Adrenal gland (tissue), 12 donors: ENCODE results near the gene RFWD3. TPM values are rescaled to one million over a fixed set of nuclear protein-coding genes. Genes with fewer than 3 reads are reported as not detected.
A peak's percentile ranks its signal among the peaks of the same experiment; 100 is the strongest.

Source experiments
- DNase-seq, 7 donors: peaks; one replicate each; pipeline ENCODE4 v3.0.0-alpha.2; 2019 to 2020
- H3K27ac ChIP-seq, 5 donors: fragments of 200-600 bp; sonication (generic) in 4 of 5; 1 replicate in 3 of 5; 2 replicates in 2 of 5; pipeline versions ENCODE4 v1.5.1 to v1.8.0; 2016 to 2020; ENCODE audit warnings: mild to moderate bottlenecking in 1 of 5
- H3K27me3 ChIP-seq: fragments of 200-600 bp; 2 replicates; pipeline ENCODE4 v1.8.0; 2021
- H3K36me3 ChIP-seq, 2 donors: fragments of 200-600 bp; replicated peaks in 1 of 2; 1 replicate in 1 of 2; 2 replicates in 1 of 2; pipeline versions ENCODE4 v1.5.1 to v1.8.0; 2018 to 2022
- H3K4me1 ChIP-seq, 2 donors: fragments of 200-600 bp; replicated peaks in 1 of 2; 1 replicate in 1 of 2; 2 replicates in 1 of 2; pipeline versions ENCODE4 v1.5.1 to v1.8.0; 2018 to 2021
- H3K4me3 ChIP-seq, 4 donors: fragments of 200-600 bp; sonication (generic) in 3 of 4; one replicate each; pipeline ENCODE4 v1.5.1; 2016 to 2018
- H3K9me3 ChIP-seq, 3 donors: fragments of 200-600 bp; sonication (generic) in 1 of 3; replicated peaks in 1 of 3; 1 replicate in 2 of 3; 2 replicates in 1 of 3; pipeline versions ENCODE4 v1.5.1 to v1.8.0; 2016 to 2021
- CTCF ChIP-seq, 6 experiments: fragments of 450-650 bp in 4 of 6; fragments of 200-600 bp in 2 of 6; sonication (generic) in 1 of 6; IDR thresholded peaks; 1 replicate in 5 of 6; 2 replicates in 1 of 6; pipeline versions ENCODE4 v1.5.1 to v1.8.0; 2016 to 2021; ENCODE audit warnings: antibody characterized with exemption in 6 of 6, mild to moderate bottlenecking in 2 of 6, moderate library complexity in 1 of 6
- POLR2A ChIP-seq, 2 donors: fragments of 450-650 bp; IDR thresholded peaks; one replicate each; pipeline ENCODE4 v1.6.1; 2017; ENCODE audit warnings: antibody characterized with exemption in 2 of 2, mild to moderate bottlenecking in 2 of 2, moderate library complexity in 1 of 2
- WGBS, 4 donors: extraction: QIAGEN DNeasy Blood & Tissue Kit in 2 of 4; methylation state at CpG; one replicate each; pipeline versions ENCODE4 v1.1.5 to v1.1.7; 2013 to 2017; 5-methylcytosine and 5-hydroxymethylcytosine counted together
- intact Hi-C, 2 donors: fragments of 100-400 bp; cut with DNase I; formaldehyde crosslinking; loops; one replicate each; pipeline versions ENCODE4 v1.14.1 to v1.15.0; 2022 to 2023
- polyA plus RNA-seq, 3 donors: library from polyadenylated mRNA; stranded (reverse); fragments of 200-250 nt in 2 of 3; fragments of 350-450 nt in 1 of 3; fragmentation: Illumina TruSeq in 1 of 3; extraction: RNeasy Lipid Tissue Mini Kit (QIAGEN cat#74804) in 1 of 3; gene quantifications; one replicate each; pipeline ENCODE4 v1.2.3, GENCODE V29; 2013 to 2014
- total RNA-seq, 9 donors: library from RNA; depleted of rRNA in 4 of 9; stranded (reverse); fragments of >200 nt in 4 of 9; fragments of 120-200 nt in 1 of 9; fragmentation: NEBNext Ultra II Directional in 1 of 9; extraction: Animal tissue kit (Norgen Biotek cat#: 25700) in 1 of 9; gene quantifications; one replicate each; pipeline versions ENCODE4 v1.1.0 to v1.2.4, GENCODE V29; 2013 to 2023
- donor health status: healthy with polysubstance abuse.
- donor health status: Bipolar disorder and iron deficiency.
- donor health status: DM: yes; HTN: yes; CAD: no.
- donor health status: DM: no; HTN: no; CAD: no.
- donor health status: DM: no; HTN: no; CAD: no.
- donor health status: DM: yes; HTN: yes; CAD: no.

Gene RFWD3
- total and polyA plus RNA-seq, 12 donors = 2.6 to 27.1 (median 11.9) TPM

DNA sequence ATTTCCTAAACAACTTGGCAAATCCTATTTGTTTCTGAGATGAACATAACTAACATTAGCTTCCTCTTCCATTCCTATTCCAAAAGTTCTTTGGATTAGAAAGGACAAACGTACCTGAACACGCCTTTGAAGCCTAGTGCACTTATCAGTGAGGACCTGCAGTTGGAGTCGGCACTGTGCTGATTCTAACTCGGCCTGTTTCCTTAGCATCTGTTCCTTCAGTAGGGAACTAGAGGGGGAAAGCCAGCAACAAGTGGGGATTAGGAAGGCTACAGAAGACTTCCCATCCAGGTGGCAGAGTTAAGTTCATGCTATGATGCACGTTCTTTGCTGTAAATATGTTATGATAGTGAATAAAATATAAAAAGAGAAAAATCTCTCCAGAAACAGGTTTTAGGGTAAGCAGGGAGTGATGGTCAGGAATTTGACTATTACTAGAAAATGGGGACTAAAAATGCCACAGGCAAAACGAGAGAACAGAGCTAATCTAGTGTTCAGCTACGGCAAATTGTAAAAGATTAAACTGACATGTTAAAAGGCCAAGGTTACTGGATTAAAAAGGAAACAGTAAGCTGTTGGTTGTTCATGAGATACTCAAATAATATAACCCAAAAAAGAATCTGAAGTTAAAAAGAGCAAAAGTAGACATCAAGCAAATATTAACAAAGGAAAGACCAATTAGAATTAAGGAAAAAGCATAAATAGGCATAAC lies 28.8 kb downstream of the RFWD3 start:
- 53 to 64% (median 58%) methylated on average over 7 of the region's 7 CpGs for WGBS, 4 donors
- no peaks in the 10 kb centered on the region for H3K27me3 ChIP-seq
- TF ChIP-seq CTCF (IDR thresholded peaks at IDR 0.05) (no peak), POLR2A (IDR thresholded peaks at IDR 0.05) (no peak)
- H3K9me3 ChIP-seq = no peaks in the 10 kb centered on the region
- peaks cover 0 to 12% of the 10 kb centered on the region in 2 donors for H3K4me1 ChIP-seq
- H3K36me3 ChIP-seq = peaks cover 0 to 34% of the 10 kb centered on the region in 2 donors
- DNase-seq = peak in 1 of 7 donors; percentile 24
- intact Hi-C loops = no loop called here
- H3K27ac ChIP-seq = peak overlapping the region in 1 of 5 donors; percentile 13
- H3K4me3 ChIP-seq = no peak overlapping the region

DNA sequence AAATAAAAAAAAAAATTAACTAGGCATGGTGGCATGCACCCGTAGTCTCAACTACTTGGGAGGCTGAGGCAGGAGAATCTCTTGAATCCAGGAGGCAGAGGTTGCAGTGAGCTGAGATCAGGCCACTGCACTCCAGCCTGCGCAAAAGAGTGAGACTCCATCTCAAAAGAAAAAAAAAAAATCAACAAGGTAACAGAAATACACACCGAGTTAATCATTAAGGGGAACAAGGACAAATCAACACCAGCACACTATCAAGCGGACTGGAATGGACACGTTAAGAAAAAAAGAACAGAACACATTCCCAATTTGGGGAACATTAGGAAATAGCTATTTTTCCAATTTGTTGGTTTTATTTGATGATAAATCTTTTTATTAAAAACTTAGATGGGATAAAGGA lies 31.4 kb downstream of the RFWD3 start:
- Histone ChIP-seq H3K4me3 (no peak overlapping the region), H3K9me3 (no peaks in the 10 kb centered on the region), H3K36me3 (peaks cover 0 to 48% of the 10 kb centered on the region in 2 donors), H3K4me1 (peaks cover 0 to 12% of the 10 kb centered on the region in 2 donors), H3K27ac (no peak overlapping the region), H3K27me3 (no peaks in the 10 kb centered on the region)
- intact Hi-C loops = no loop called here
- DNase-seq = no peak
- 74 to 86% (median 84%) methylated on average over 5 of the region's 5 CpGs for WGBS, 4 donors
- TF ChIP-seq POLR2A (IDR thresholded peaks at IDR 0.05) (no peak), CTCF (IDR thresholded peaks at IDR 0.05) (no peak)

- no peak overlapping the region for H3K4me3 ChIP-seq
- H3K9me3 ChIP-seq = no peaks in the 10 kb centered on the region
- no peak overlapping the region for H3K27ac ChIP-seq
- no peak for TF ChIP-seq POLR2A (IDR thresholded peaks at IDR 0.05)
- no peak for TF ChIP-seq CTCF (IDR thresholded peaks at IDR 0.05)
- peak in 1 of 7 donors; percentile 20 for DNase-seq
- H3K36me3 ChIP-seq = peaks cover 0 to 62% of the 10 kb centered on the region in 2 donors
- no peaks in the 10 kb centered on the region for H3K27me3 ChIP-seq
- 85 to 92% (median 91%) methylated on average over 7 of the region's 7 CpGs for WGBS, 4 donors
- H3K4me1 ChIP-seq = peaks cover 0 to 12% of the 10 kb centered on the region in 2 donors
- intact Hi-C loops = no loop called here
Observed at GRCh38 chr16:74633686-74634085, 33.0 kb downstream of the RFWD3 start.

- H3K36me3 ChIP-seq = peaks cover 0 to 84% of the 10 kb centered on the region in 2 donors
- no peak overlapping the region for H3K4me3 ChIP-seq
- H3K27me3 ChIP-seq = no peaks in the 10 kb centered on the region
- 71 to 85% (median 74%) methylated on average over 6 of the region's 6 CpGs for WGBS, 4 donors
- intact Hi-C loops = loop anchor here (10.0 kb wide), 2 partner anchors 153 to 163 kb away; no protein-coding TSS in a partner anchor
- TF ChIP-seq POLR2A (IDR thresholded peaks at IDR 0.05) (no peak), CTCF (IDR thresholded peaks at IDR 0.05) (peak in 1 of 6 experiments; percentile 4)
- H3K27ac ChIP-seq = peak overlapping the region in 2 of 5 donors; percentile 2 to 67
- peak in 5 of 7 donors; percentile 25 to 73 (median 46) for DNase-seq
- H3K4me1 ChIP-seq = peaks cover 0 to 8% of the 10 kb centered on the region in 2 donors
- H3K9me3 ChIP-seq = no peaks in the 10 kb centered on the region
Observed at GRCh38 chr16:74627506-74628220, 39.0 kb downstream of the RFWD3 start.
